ENCODE data around the gene ZBTB20. TPM values are rescaled to one million over a fixed set of nuclear protein-coding genes. Genes with fewer than 3 reads are reported as not detected.
A peak's percentile ranks its signal among the peaks of the same experiment; 100 is the strongest.

The ZBTB20 gene
- total RNA-seq, 3 donors from 2014 or later: 62.9 to 150 (median 109) TPM

- intact Hi-C loops (cut with DNase I; ENCODE audit: low total_unique reads): no loop called here
- Histone ChIP-seq H3K4me3 (no peak overlapping the region), H3K36me3 (no peaks in the 10 kb centered on the region), H3K9me3 (no peaks in the 10 kb centered on the region), H3K27me3 (no peaks in the 10 kb centered on the region), H3K27ac (peak overlapping the region in 1 of 2 donors; percentile 16), H3K4me1 (peaks cover 3 to 9% of the 10 kb centered on the region in 2 donors)
- TF ChIP-seq, protein P1, sequence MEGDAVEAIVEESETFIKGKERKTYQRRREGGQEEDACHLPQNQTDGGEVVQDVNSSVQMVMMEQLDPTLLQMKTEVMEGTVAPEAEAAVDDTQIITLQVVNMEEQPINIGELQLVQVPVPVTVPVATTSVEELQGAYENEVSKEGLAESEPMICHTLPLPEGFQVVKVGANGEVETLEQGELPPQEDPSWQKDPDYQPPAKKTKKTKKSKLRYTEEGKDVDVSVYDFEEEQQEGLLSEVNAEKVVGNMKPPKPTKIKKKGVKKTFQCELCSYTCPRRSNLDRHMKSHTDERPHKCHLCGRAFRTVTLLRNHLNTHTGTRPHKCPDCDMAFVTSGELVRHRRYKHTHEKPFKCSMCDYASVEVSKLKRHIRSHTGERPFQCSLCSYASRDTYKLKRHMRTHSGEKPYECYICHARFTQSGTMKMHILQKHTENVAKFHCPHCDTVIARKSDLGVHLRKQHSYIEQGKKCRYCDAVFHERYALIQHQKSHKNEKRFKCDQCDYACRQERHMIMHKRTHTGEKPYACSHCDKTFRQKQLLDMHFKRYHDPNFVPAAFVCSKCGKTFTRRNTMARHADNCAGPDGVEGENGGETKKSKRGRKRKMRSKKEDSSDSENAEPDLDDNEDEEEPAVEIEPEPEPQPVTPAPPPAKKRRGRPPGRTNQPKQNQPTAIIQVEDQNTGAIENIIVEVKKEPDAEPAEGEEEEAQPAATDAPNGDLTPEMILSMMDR (IDR thresholded peaks at IDR 0.05): no peak
- TF ChIP-seq POLR2A (IDR thresholded peaks at IDR 0.05): no peak
- TF ChIP-seq POLR2AphosphoS5 (IDR thresholded peaks at IDR 0.05): no peak
- DNase-seq (ENCODE audit: low spot score in 2 of 2): no peak
These were observed 740.2 kb downstream of the ZBTB20 start for GRCh38 chr3:114406922-114407321.

GRCh38 chr3:114406286-114406685 is 740.8 kb downstream of the ZBTB20 start:
- no peak overlapping the region for H3K27ac ChIP-seq
- intact Hi-C loops (cut with DNase I; ENCODE audit: low total_unique reads): no loop called here
- no peaks in the 10 kb centered on the region for H3K36me3 ChIP-seq
- TF ChIP-seq POLR2AphosphoS5 (IDR thresholded peaks at IDR 0.05) (no peak), POLR2A (IDR thresholded peaks at IDR 0.05) (no peak)
- TF ChIP-seq, protein P1 (IDR thresholded peaks at IDR 0.05): no peak
- no peak for DNase-seq (ENCODE audit: low spot score in 2 of 2)
- H3K4me1 ChIP-seq: peaks cover 0 to 9% of the 10 kb centered on the region in 2 donors
- H3K9me3 ChIP-seq: no peaks in the 10 kb centered on the region
- no peak overlapping the region for H3K4me3 ChIP-seq
- H3K27me3 ChIP-seq: no peaks in the 10 kb centered on the region

GRCh38 chr3:114405202-114405990 is 741.7 kb downstream of the ZBTB20 start:
- H3K4me3 ChIP-seq: no peak overlapping the region
- H3K27ac ChIP-seq: peak overlapping the region in 1 of 2 donors; percentile 49
- no peaks in the 10 kb centered on the region for H3K36me3 ChIP-seq
- peaks cover 0 to 6% of the 10 kb centered on the region in 2 donors for H3K4me1 ChIP-seq
- no peaks in the 10 kb centered on the region for H3K27me3 ChIP-seq
- DNase-seq (ENCODE audit: low spot score in 2 of 2): no peak
- TF ChIP-seq, protein P1 (IDR thresholded peaks at IDR 0.05): no peak
- no peak for TF ChIP-seq POLR2AphosphoS5 (IDR thresholded peaks at IDR 0.05)
- TF ChIP-seq POLR2A (IDR thresholded peaks at IDR 0.05): no peak
- H3K9me3 ChIP-seq: no peaks in the 10 kb centered on the region
- intact Hi-C loops (cut with DNase I; ENCODE audit: low total_unique reads): no loop called here

DNA sequence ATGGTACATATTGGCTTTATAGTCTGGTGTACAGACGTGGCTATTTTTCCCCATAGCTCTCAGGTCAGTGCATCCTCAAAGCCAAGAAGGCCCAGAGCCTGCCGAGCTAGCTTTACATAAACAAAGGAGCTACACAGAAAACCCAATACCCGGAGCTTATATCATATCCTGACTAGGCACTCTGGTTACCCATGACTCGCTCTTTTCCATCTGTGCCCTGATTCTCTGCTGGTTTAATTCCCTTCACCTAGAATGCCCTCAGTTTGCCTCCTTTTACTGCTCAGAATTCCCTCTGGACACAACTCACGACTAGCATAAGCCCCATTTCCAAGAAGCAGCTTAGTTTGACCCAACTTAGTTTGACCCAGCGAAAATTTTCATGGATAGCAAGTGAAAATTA is 742.5 kb downstream of the ZBTB20 start:
- H3K9me3 ChIP-seq: no peaks in the 10 kb centered on the region
- H3K27me3 ChIP-seq: no peaks in the 10 kb centered on the region
- H3K27ac ChIP-seq: peak overlapping the region; percentile 40 to 49
- intact Hi-C loops (cut with DNase I; ENCODE audit: low total_unique reads): no loop called here
- H3K36me3 ChIP-seq: no peaks in the 10 kb centered on the region
- H3K4me1 ChIP-seq: peaks cover 0 to 4% of the 10 kb centered on the region in 2 donors
- no peak overlapping the region for H3K4me3 ChIP-seq
- TF ChIP-seq, protein P1 (IDR thresholded peaks at IDR 0.05): no peak
- TF ChIP-seq POLR2AphosphoS5 (IDR thresholded peaks at IDR 0.05) (no peak), POLR2A (IDR thresholded peaks at IDR 0.05) (no peak)
- DNase-seq (ENCODE audit: low spot score in 2 of 2): no peak

- Histone ChIP-seq H3K36me3 (no peaks in the 10 kb centered on the region), H3K27ac (no peak overlapping the region), H3K4me1 (peaks cover 0 to 4% of the 10 kb centered on the region in 2 donors), H3K27me3 (no peaks in the 10 kb centered on the region), H3K9me3 (no peaks in the 10 kb centered on the region), H3K4me3 (no peak overlapping the region)
- intact Hi-C loops (cut with DNase I; ENCODE audit: low total_unique reads): no loop called here
- no peak for DNase-seq (ENCODE audit: low spot score in 2 of 2)
- TF ChIP-seq POLR2AphosphoS5 (IDR thresholded peaks at IDR 0.05) (no peak), POLR2A (IDR thresholded peaks at IDR 0.05) (no peak)
- TF ChIP-seq, protein P1 (IDR thresholded peaks at IDR 0.05): no peak
These were observed 744.2 kb downstream of the ZBTB20 start for GRCh38 chr3:114402838-114403237.
